ENCODE results near the gene CDH2.

Gene CDH2

GRCh38 chr18:28039078-28039477, 137.9 kb downstream of the CDH2 start:
- DNase-seq = no peak

DNA sequence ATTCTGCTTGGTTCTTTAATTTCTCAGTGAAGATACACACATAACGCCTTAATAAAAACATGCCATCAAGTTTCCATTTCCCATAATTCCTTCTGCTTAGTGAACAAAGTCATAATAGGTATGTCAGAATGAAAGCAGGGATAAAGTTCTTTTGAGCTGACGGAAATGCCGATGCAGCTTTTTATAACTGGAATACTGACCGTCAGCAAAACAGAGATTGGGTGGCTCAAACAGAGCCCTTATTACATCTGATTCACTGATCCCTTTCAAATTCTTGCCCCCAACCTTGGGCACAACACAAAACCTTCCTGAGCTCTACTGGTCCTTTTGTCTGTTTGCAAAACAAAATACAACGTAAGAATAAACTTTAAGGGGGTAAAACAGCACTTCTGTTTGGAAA, 140.4 kb downstream of the CDH2 start:
- no peak for DNase-seq

- DNase-seq = no peak
Observed at GRCh38 chr18:28034567-28034966, 142.4 kb downstream of the CDH2 start.

DNA sequence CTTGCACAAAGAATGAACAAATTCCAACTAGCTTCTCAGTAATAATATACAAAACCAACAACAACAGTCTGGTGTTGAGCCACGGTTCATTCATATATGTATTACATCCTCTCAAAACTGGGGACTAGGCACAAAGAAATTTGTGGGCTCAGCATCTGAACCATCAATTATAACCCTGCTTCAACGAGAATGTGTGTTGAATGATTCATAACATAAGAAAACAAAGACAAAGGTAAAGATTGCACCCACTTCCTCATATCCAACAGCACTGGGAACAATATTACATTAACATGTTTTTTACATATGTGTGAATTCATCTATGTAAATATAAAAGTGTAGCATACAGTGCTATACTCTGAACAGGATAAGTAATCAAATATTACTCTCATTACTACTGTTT, 144.8 kb downstream of the CDH2 start:
- DNase-seq = no peak

GRCh38 chr18:28030458-28030857, 146.5 kb downstream of the CDH2 start:
- no peak for DNase-seq

DNA sequence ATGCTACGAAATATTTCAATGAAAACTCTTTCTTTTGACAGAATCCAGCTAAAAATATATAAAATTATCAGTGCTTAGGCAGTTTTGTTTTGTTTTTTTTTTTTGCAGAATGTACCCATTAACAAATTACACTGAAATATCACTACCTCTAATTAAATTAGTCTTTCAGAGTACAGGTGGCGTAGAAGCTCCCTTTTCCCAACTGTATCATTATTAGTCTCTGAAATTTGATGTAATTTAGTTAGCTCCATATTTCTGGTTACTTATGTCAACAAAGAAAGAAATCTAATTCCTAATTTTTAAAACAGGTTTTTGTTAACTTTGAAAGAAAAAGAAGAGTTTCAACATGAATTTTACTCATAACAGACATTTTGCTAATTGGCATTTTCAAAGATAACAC, 149.2 kb downstream of the CDH2 start:
- DNase-seq = no peak

DNA sequence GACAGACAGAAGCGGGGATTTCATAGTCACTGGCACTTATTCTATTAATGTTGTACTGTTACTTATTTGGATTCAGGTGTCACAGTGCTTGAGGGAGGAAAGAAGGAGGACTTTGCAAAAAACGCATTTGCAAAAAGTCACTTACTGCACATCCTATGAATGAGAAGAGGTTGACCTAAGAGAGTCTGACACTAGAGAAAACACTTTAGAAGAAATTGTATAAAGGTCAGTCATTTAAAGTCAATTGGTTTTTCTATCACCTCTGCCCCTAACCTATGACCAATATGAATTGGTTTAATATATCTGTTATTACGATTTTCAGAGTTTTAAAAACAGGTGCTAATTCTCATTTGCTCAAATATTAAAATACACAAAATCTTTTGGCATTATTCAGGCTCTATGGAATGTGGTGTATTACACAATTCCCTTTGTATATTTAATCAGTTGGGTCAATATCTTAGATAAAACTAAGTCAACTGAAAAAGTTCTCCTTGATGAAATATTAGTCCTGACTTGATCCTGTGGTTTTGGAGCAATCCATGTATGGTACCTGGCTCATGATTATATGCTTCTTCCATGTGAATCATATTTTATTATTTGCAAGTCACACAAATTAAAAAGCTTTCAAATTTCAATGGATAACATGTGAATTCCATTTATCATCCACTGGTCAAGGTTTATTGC, 157.4 kb downstream of the CDH2 start:
- no peak for DNase-seq

DNA sequence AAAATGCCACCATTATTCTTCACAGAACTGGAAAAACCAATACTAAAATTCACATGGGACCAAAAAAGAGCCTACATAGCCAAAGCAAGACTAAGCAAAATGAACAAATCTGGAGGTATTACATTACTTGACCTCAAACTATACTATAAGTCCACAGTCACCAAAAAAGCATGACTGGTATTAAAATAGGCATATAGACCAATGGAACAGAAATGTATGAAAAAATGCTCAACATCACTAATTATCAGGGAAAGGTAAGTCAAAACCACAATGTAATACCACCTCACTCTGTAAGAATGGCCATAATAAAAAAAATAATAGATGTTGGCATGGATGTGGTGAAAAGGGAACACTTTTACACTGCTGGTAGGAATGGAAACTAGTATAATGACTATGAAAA, 158.6 kb downstream of the CDH2 start:
- DNase-seq = no peak

- no peak for DNase-seq
Observed at GRCh38 chr18:28015671-28016070, 161.3 kb downstream of the CDH2 start.

- no peak for DNase-seq
Observed at GRCh38 chr18:28013066-28013465, 163.9 kb downstream of the CDH2 start.

- no peak for DNase-seq
Observed at GRCh38 chr18:28012336-28012735, 164.6 kb downstream of the CDH2 start.

GRCh38 chr18:28009589-28009988, 167.3 kb downstream of the CDH2 start:
- DNase-seq = no peak

GRCh38 chr18:28007841-28008240, 169.1 kb downstream of the CDH2 start:
- DNase-seq = no peak

- no peak for DNase-seq
Observed at GRCh38 chr18:28005164-28005563, 171.8 kb downstream of the CDH2 start.

DNA sequence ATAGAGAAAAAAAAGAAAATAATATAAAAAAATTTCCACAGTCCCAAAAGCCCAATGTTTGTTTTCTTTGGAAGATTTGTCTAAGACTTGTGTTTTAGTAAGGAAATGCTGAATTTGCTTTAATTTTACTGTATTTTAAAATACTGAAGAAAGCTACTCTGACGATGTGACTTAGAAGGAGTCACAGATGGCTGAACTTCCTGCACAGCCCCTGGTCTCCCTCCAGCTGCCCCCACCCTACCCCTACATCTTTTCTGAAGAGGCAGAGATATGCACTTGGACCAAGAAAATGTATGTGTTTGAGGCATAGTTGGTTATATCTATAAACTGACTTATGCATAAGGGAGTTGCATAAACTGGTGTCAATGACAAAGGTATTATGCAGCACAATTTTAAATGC, 172.3 kb downstream of the CDH2 start:
- DNase-seq = no peak

GRCh38 chr18:28003451-28003850, 173.5 kb downstream of the CDH2 start:
- DNase-seq = no peak

DNA sequence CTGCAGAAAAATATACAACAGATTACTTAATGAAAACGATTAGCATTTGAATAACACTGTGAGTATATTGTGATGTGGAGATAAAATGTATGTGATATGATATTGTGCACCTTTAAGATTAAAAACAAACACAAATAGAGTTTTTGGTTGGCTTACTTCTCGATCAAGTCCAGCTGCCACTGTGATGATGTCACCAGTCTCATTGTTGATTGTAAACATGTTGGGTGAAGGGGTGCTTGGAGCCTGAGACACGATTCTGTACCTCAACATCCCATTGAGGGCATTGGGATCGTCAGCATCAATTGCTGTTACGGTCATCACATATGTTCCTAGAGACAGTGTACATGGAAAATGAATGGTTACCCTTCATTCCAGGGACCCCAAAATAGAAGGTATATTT, 174.1 kb downstream of the CDH2 start:
- DNase-seq = no peak

GRCh38 chr18:27996801-27997272, 180.1 kb downstream of the CDH2 start:
- no peak for DNase-seq

GRCh38 chr18:27995770-27996502, 181.0 kb downstream of the CDH2 start:
- DNase-seq = no peak

DNA sequence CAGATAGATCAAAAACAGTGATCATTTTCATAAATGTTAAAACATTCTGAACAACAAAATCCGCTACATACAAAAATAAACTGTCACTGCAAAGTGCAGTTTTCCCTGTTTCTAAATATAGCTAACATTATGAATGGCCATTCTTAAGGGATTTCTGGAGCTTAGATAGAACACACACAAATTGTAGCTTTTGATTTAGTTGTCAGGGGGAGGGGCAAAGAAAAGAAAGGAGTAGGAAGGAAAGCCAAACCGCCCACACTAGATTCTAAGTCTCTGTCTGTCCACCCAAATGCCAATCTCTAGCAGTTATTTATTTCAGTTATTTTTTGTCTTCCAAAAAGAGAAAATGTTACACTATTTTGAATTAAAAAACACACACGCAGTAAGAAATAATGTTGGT, 182.4 kb downstream of the CDH2 start:
- DNase-seq = no peak

DNA sequence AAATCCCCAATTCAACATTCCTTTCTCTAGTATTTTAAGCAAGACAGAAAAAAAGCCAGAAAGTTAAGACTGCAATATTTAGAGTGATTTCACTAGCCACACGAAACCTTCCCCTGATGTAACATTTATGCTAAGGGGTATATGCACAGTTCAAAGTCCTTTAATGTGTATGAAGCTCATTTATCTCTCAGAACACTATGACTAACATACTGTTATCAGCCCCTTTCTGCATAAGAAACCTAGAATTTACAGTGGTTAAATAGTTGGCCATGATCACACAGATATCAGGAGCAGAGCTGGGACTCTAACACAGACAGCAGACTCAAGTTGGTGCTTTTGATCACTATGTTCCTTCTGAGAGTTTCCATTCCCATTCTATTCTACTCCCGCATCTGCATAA, 185.5 kb downstream of the CDH2 start:
- no peak for DNase-seq

DNA sequence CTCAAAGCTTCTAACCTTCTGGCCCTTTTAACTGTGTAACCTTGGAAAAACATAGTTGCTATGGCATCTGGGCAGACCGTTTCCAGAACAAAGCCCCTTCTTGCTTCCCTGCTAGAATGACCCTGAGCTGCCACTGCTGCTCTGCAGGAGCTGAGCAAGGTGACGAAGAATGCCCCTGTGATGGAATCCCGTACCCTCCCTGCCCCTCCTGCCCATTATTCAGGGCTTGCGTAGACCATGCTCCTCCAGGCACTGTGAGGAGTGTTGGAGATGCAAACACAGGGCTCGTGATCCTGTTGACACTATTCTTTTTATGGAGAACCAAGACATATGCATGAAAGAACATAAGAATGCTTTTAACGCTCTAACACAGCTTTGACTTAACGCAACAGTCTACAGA, 191.1 kb downstream of the CDH2 start:
- no peak for DNase-seq

GRCh38 chr18:27983780-27984179, 193.2 kb downstream of the CDH2 start:
- DNase-seq = no peak

GRCh38 chr18:27976806-27977408, 200.0 kb downstream of the CDH2 start:
- DNase-seq = no peak
